A549 (cell line): ENCODE measurements around the gene DUS3L.
A peak's percentile ranks its signal among the peaks of the same experiment; 100 is the strongest.

ENCODE experiments used
- CTCF ChIP-seq: fragments of >200 bp; sonication (Bioruptor Twin); formaldehyde crosslinking; IDR thresholded peaks from 3 replicates; pipeline ENCODE4 v1.5.1; 2016
- POLR2A ChIP-seq: IDR thresholded peaks from 2 replicates; pipeline ENCODE4 v1.6.1; 2012; ENCODE audit warnings: mild to moderate bottlenecking, low read length
- RFX5 ChIP-seq: fragments of 450-650 bp; IDR thresholded peaks from 2 replicates; pipeline ENCODE4 v1.7.1; 2014; ENCODE audit warnings: antibody characterized with exemption, mild to moderate bottlenecking, moderate library complexity

DNA sequence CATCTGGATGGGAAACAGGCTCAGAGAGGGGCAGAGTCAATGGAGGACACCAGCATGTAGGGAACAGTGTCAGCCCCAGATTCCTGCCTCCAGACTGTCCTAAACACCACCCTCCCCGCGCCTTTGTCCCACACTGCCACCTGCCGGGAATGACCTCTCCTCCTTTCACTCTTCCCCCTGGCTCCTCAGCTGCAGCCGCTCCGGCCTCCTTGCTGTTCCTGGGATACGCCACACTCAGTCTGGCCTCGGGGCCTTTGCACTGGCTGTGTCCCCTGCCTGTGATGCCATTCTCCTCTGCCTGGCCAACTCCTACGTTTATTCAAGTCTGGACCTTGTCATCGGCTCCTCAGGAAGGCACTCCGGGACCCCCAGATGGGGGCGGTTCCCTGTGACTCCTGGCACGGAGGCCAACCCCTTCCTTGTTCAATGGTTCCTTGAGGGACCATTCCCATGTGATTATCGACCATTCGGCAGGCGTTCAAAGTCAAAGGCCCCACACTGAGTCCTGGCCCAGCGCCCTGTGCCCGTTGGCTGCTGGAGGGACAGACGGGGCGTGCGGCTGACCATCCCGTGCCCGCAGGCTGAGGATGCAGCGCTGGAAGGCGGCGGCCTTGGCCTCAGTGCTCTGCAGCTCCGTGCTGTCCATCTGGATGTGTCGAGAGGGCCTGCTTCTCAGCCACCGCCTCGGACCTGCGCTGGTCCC is 32.8 kb upstream of the DUS3L start:
- peak; percentile 51 for TF ChIP-seq CTCF
- no peak for TF ChIP-seq RFX5
- no peak for TF ChIP-seq POLR2A
